HepG2 (cell line): Measurements from ENCODE around the gene TMIGD3. TPM values are rescaled to one million over a fixed set of nuclear protein-coding genes. Genes with fewer than 3 reads are reported as not detected.
A peak's percentile ranks its signal among the peaks of the same experiment; 100 is the strongest.

ENCODE experiments used
- ARID2 ChIP-seq: sonication (generic); formaldehyde crosslinking; IDR thresholded peaks from 2 replicates; pipeline ENCODE4 v1.8.1; 2022; ENCODE audit warnings: mild to moderate bottlenecking, missing genetic modification reagents, borderline replicate concordance
- ATF1 ChIP-seq: IDR thresholded peaks from 2 replicates; pipeline ENCODE4 v1.6.1; 2016; ENCODE audit warnings: mild to moderate bottlenecking, control low read depth
- BCL6 ChIP-seq: IDR thresholded peaks from 2 replicates; pipeline ENCODE4 v1.6.1; 2016; ENCODE audit warnings: missing genetic modification reagents, missing compliant biosample characterization
- EP300 ChIP-seq, 3 experiments: sonication (generic) in 1 of 3; formaldehyde crosslinking in 1 of 3; IDR thresholded peaks; 2 replicates each; pipeline versions ENCODE4 v1.5.1 to v1.6.1; 2011 to 2020; ENCODE audit warnings: low read depth in 2 of 3, low read length in 2 of 3, borderline replicate concordance in 1 of 3, improper control_type of control experiment in 1 of 3, mild to moderate bottlenecking in 1 of 3, missing genetic modification reagents in 1 of 3, moderate library complexity in 1 of 3
- ERF ChIP-seq: IDR thresholded peaks from 2 replicates; pipeline ENCODE4 v1.6.1; 2018; ENCODE audit warnings: missing biosample characterization, missing genetic modification reagents
- GABPB1 ChIP-seq: IDR thresholded peaks from 2 replicates; pipeline ENCODE4 v1.6.1; 2016; ENCODE audit warnings: mild to moderate bottlenecking, missing genetic modification reagents, moderate library complexity, missing compliant biosample characterization
- HMG20A ChIP-seq: IDR thresholded peaks from 2 replicates; pipeline ENCODE4 v1.6.1; 2016; ENCODE audit warnings: borderline replicate concordance
- HNRNPL ChIP-seq: fragments of 200-400 bp; formaldehyde crosslinking; IDR thresholded peaks from 2 replicates; pipeline ENCODE4 v1.6.1; 2017; ENCODE audit warnings: mild to moderate bottlenecking, low read depth, low read length
- MED8 ChIP-seq: sonication (generic); formaldehyde crosslinking; IDR thresholded peaks from 2 replicates; pipeline ENCODE4 v1.8.1; 2023; ENCODE audit warnings: mild to moderate bottlenecking, missing genetic modification reagents; ENCODE audit not compliant: insufficient replicate concordance
- NFE2L2 ChIP-seq: fragments of 150-350 bp; IDR thresholded peaks from 2 replicates; pipeline ENCODE4 v1.6.1; 2014; ENCODE audit warnings: low read length
- PPARG ChIP-seq: conservative IDR thresholded peaks from 2 replicates; pipeline ENCODE4 v1.6.1; 2016; ENCODE audit warnings: missing biosample characterization, missing genetic modification reagents
- RFX5 ChIP-seq: IDR thresholded peaks from 2 replicates; pipeline ENCODE4 v1.6.1; 2011; ENCODE audit warnings: low read depth, low read length, improper control_type of control experiment
- THAP11 ChIP-seq: IDR thresholded peaks from 2 replicates; pipeline ENCODE4 v1.6.1; 2016; ENCODE audit warnings: missing biosample characterization, missing genetic modification reagents
- TOE1 ChIP-seq: sonication (generic); formaldehyde crosslinking; IDR thresholded peaks from 2 replicates; pipeline ENCODE4 v1.4.0; 2020; ENCODE audit warnings: mild to moderate bottlenecking, missing genetic modification reagents
- ZEB1 ChIP-seq: IDR thresholded peaks from 2 replicates; pipeline ENCODE4 v1.6.1; 2012; ENCODE audit warnings: mild to moderate bottlenecking, low read depth, inconsistent platforms; ENCODE audit not compliant: insufficient replicate concordance
- ZNF33B ChIP-seq: sonication (generic); formaldehyde crosslinking; IDR thresholded peaks from 2 replicates; pipeline ENCODE4 v1.5.1; 2020; ENCODE audit warnings: mild to moderate bottlenecking, missing genetic modification reagents
- ZNF354B ChIP-seq: sonication (generic); formaldehyde crosslinking; IDR thresholded peaks from 2 replicates; pipeline ENCODE4 v1.8.0; 2022; ENCODE audit warnings: mild to moderate bottlenecking, missing genetic modification reagents
- ZNF550 ChIP-seq: sonication (generic); formaldehyde crosslinking; IDR thresholded peaks from 2 replicates; pipeline ENCODE4 v1.4.0; 2020; ENCODE audit warnings: mild to moderate bottlenecking, missing genetic modification reagents, borderline replicate concordance
- ZNF562 ChIP-seq: sonication (generic); formaldehyde crosslinking; IDR thresholded peaks from 2 replicates; pipeline ENCODE4 v1.8.0; 2022; ENCODE audit warnings: missing genetic modification reagents, borderline replicate concordance
- ZNF615 ChIP-seq: sonication (generic); formaldehyde crosslinking; IDR thresholded peaks from 2 replicates; pipeline ENCODE4 v1.5.0; 2020; ENCODE audit warnings: mild to moderate bottlenecking, missing genetic modification reagents, borderline replicate concordance
- ZNF773 ChIP-seq: sonication (generic); formaldehyde crosslinking; IDR thresholded peaks from 2 replicates; pipeline ENCODE4 v1.4.0; 2020; ENCODE audit warnings: missing genetic modification reagents, borderline replicate concordance
- ZNF816 ChIP-seq: sonication (generic); formaldehyde crosslinking; IDR thresholded peaks from 2 replicates; pipeline ENCODE4 v1.8.0; 2022; ENCODE audit warnings: missing genetic modification reagents, mild to moderate bottlenecking, borderline replicate concordance
- polyA plus RNA-seq, 8 experiments: library from polyadenylated mRNA; depleted of rRNA in 3 of 8; stranded (reverse) in 7 of 8; unstranded in 1 of 8; fragments of >200 nt; fragmentation: Illumina TruSeq in 4 of 8; extraction: Trizol in 4 of 8; gene quantifications; 2 replicates each; pipeline versions ENCODE4 v1.2.1 to v1.2.3, GENCODE V29; 2011 to 2016; ENCODE audit warnings: low read depth in 4 of 8, missing spikeins in 1 of 8, mixed read lengths in 1 of 8; ENCODE audit not compliant: insufficient read depth in 1 of 8
- total RNA-seq, 5 experiments: library from RNA; depleted of rRNA; stranded (reverse); fragments of >200 nt; fragmentation: Illumina TruSeq; extraction: Trizol; gene quantifications; 2 replicates each; pipeline ENCODE4 v1.2.3, GENCODE V29; 2016; ENCODE audit warnings: low read depth in 1 of 5
- TF ChIP-seq, protein P1 (sequence below): sonication (generic); formaldehyde crosslinking; IDR thresholded peaks from 2 replicates; pipeline ENCODE4 v1.5.0; 2020; ENCODE audit warnings: missing genetic modification reagents
- TF ChIP-seq, protein P2 (sequence below): sonication (generic); formaldehyde crosslinking; IDR thresholded peaks from 2 replicates; pipeline ENCODE4 v1.4.0; 2020; ENCODE audit warnings: missing genetic modification reagents
- TF ChIP-seq, protein P3 (sequence below): sonication (generic); formaldehyde crosslinking; IDR thresholded peaks from 2 replicates; pipeline ENCODE4 v1.8.0; 2022; ENCODE audit warnings: mild to moderate bottlenecking, missing genetic modification reagents, moderate library complexity
- TF ChIP-seq, protein P4 (sequence below): sonication (generic); formaldehyde crosslinking; IDR thresholded peaks from 2 replicates; pipeline ENCODE4 v1.4.0; 2020; ENCODE audit warnings: missing genetic modification reagents; ENCODE audit errors: not compliant biosample characterization
- TF ChIP-seq, protein P5 (sequence below): sonication (generic); formaldehyde crosslinking; IDR thresholded peaks from 2 replicates; pipeline ENCODE4 v1.8.0; 2022; ENCODE audit warnings: missing genetic modification reagents, mild to moderate bottlenecking, inconsistent platforms, borderline replicate concordance

Gene TMIGD3
- total and polyA plus RNA-seq, 2 of the 13 experiments (the other 11 are each of a cell fraction or from before 2014, with no cell fraction given) = not detected

DNA sequence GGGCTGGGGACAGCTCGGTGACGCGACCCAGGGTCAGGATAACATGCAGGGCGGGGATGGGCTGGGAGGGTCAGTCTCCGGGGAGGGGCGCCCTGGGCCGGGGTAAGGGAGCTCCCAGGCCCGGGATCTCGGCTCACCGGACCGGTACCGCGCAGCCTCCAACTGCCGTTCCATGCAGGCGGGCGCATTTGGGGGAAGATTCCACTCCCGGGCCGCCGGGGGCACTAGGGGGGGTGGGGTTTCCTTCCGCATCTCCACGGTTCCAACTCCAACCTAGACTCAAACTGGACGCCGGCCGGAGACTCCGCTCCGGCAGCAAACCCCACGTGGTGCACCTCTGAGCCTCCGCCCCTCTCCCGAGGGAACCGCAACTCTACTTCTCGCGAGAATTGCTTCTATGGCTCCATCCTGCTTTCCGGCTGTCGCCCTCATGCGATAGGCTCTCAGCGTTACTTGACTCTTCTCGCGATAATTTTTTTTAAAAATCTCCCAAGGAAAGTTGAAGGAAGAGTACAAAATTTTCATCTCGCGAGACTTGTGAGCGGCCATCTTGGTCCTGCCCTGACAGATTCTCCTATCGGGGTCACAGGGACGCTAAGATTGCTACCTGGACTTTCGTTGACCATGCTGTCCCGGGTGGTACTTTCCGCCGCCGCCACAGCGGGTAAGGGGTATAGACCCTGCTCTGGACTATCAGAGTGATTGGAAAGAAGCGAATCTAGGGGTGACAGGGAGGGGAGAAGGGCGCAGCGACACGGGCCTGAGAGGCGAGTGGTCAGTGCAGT lies 54.3 kb downstream of the TMIGD3 start, which contains the start of the genes ATP5PB and WDR77 (continued):
- TF ChIP-seq HMG20A (CRISPR knock-in tag) = no peak
- TF ChIP-seq ATF1 (CRISPR knock-in tag) = no peak
- no peak for TF ChIP-seq ZNF615 (CRISPR knock-in tag)
- TF ChIP-seq BCL6 (CRISPR knock-in tag) = peak; percentile 43; the same call in 1 of the 2 replicates
- no peak for TF ChIP-seq HNRNPL
- TF ChIP-seq, protein P1, sequence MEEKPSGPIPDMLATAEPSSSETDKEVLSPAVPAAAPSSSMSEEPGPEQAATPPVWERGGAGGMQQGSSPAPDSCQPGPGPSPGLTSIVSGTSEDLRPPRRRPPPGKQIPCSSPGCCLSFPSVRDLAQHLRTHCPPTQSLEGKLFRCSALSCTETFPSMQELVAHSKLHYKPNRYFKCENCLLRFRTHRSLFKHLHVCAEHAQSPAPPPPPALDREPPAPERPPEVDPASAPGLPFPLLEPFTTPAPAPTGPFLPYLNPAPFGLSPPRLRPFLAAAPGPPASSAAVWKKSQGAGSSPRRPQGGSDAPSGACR (CRISPR knock-in tag) = no peak
- TF ChIP-seq TOE1 (CRISPR knock-in tag) = no peak
- TF ChIP-seq, protein P2, sequence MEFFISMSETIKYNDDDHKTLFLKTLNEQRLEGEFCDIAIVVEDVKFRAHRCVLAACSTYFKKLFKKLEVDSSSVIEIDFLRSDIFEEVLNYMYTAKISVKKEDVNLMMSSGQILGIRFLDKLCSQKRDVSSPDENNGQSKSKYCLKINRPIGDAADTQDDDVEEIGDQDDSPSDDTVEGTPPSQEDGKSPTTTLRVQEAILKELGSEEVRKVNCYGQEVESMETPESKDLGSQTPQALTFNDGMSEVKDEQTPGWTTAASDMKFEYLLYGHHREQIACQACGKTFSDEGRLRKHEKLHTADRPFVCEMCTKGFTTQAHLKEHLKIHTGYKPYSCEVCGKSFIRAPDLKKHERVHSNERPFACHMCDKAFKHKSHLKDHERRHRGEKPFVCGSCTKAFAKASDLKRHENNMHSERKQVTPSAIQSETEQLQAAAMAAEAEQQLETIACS (CRISPR knock-in tag) = no peak
- peak; percentile 48 for TF ChIP-seq ZEB1
- TF ChIP-seq ZNF33B = no peak
- TF ChIP-seq ZNF354B (CRISPR knock-in tag) = no peak
- TF ChIP-seq ZNF550 (CRISPR knock-in tag) = no peak
- peak; percentile 47; the same call in 1 of the 2 replicates for TF ChIP-seq PPARG (CRISPR knock-in tag)
- no peak for TF ChIP-seq ZNF562
- TF ChIP-seq MED8 (CRISPR knock-in tag) = no peak
- no peak for TF ChIP-seq EP300 (IDR thresholded peaks at IDR 0.05; ENCODE audit: low read depth in 2 of 2, low read length in 2 of 2)
- no peak for TF ChIP-seq EP300 (CRISPR knock-in tag; IDR thresholded peaks at IDR 0.05; ENCODE audit: borderline replicate concordance)
- no peak for TF ChIP-seq NFE2L2
- no peak for TF ChIP-seq ERF (CRISPR knock-in tag)
- TF ChIP-seq, protein P3, sequence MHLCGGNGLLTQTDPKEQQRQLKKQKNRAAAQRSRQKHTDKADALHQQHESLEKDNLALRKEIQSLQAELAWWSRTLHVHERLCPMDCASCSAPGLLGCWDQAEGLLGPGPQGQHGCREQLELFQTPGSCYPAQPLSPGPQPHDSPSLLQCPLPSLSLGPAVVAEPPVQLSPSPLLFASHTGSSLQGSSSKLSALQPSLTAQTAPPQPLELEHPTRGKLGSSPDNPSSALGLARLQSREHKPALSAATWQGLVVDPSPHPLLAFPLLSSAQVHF (CRISPR knock-in tag) = no peak
- TF ChIP-seq ARID2 (CRISPR knock-in tag) = no peak
- TF ChIP-seq RFX5 = no peak
- TF ChIP-seq, protein P4, sequence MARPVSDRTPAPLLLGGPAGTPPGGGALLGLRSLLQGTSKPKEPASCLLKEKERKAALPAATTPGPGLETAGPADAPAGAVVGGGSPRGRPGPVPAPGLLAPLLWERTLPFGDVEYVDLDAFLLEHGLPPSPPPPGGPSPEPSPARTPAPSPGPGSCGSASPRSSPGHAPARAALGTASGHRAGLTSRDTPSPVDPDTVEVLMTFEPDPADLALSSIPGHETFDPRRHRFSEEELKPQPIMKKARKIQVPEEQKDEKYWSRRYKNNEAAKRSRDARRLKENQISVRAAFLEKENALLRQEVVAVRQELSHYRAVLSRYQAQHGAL (CRISPR knock-in tag) = no peak
- peak; percentile 91 for TF ChIP-seq THAP11 (CRISPR knock-in tag)
- peak; percentile 80 for TF ChIP-seq GABPB1 (CRISPR knock-in tag)
- TF ChIP-seq, protein P5, sequence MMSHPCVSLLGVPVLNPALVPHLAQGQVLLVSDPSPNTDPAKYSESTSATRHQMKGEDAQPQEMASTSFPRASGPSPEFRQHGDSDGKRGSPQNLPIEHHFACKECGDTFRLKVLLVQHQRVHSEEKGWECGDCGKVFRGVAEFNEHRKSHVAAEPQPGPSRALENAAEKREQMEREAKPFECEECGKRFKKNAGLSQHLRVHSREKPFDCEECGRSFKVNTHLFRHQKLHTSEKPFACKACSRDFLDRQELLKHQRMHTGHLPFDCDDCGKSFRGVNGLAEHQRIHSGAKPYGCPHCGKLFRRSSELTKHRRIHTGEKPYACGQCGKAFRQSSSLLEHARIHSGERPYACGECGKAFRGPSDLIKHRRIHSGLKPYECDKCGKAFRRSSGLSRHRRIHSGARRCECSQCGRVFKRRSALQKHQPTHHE (CRISPR knock-in tag) = no peak
- no peak for TF ChIP-seq ZNF816 (CRISPR knock-in tag)
- TF ChIP-seq ZNF773 (CRISPR knock-in tag) = no peak
